H9 (cell line): ENCODE data around the gene EXOSC2. TPM values are rescaled to one million over a fixed set of nuclear protein-coding genes. Genes with fewer than 3 reads are reported as not detected.
A peak's percentile ranks its signal among the peaks of the same experiment; 100 is the strongest.

Experiments
- DNase-seq: peaks from one replicate; pipeline ENCODE4 v3.0.0-alpha.2; 2017
- H2AFZ ChIP-seq: one replicate; pipeline ENCODE4 v1.6.1; 2013; ENCODE audit warnings: mild to moderate bottlenecking, low read length, control low read depth, moderate library complexity
- H2AK5ac ChIP-seq: 2 replicates; pipeline ENCODE4 v1.6.1; 2013; ENCODE audit warnings: low read length, control low read depth, mixed read lengths; ENCODE audit not compliant: insufficient read length
- H2BK120ac ChIP-seq: one replicate; pipeline ENCODE4 v1.6.1; 2013; ENCODE audit warnings: low read depth, mild to moderate bottlenecking, low read length, control low read depth, inconsistent platforms; ENCODE audit not compliant: poor library complexity, severe bottlenecking
- H2BK12ac ChIP-seq: 2 replicates; pipeline ENCODE4 v1.6.1; 2013; ENCODE audit warnings: low read length, control low read depth, mixed read lengths, low read depth; ENCODE audit not compliant: insufficient read length
- H2BK15ac ChIP-seq: 2 replicates; pipeline ENCODE4 v1.6.1; 2013; ENCODE audit warnings: low read depth, low read length, control low read depth
- H2BK20ac ChIP-seq: one replicate; pipeline ENCODE4 v1.6.1; 2013; ENCODE audit warnings: low read depth, mild to moderate bottlenecking, low read length, control low read depth, inconsistent platforms; ENCODE audit not compliant: poor library complexity, severe bottlenecking
- H2BK5ac ChIP-seq: 2 replicates; pipeline ENCODE4 v1.6.1; 2013; ENCODE audit warnings: low read length, control low read depth, mixed read lengths; ENCODE audit not compliant: insufficient read length
- H3K14ac ChIP-seq: 2 replicates; pipeline ENCODE4 v1.6.1; 2013; ENCODE audit warnings: low read length, control low read depth; ENCODE audit not compliant: insufficient read depth
- H3K18ac ChIP-seq: 2 replicates; pipeline ENCODE4 v1.6.1; 2013; ENCODE audit warnings: low read depth, mild to moderate bottlenecking, mixed read lengths, low read length, control low read depth; ENCODE audit not compliant: insufficient read length
- H3K23ac ChIP-seq: 2 replicates; pipeline ENCODE4 v1.6.1; 2013; ENCODE audit warnings: low read length, control low read depth, mixed read lengths, low read depth; ENCODE audit not compliant: insufficient read length
- H3K23me2 ChIP-seq: 2 replicates; pipeline ENCODE4 v1.6.1; 2013; ENCODE audit warnings: low read depth, mild to moderate bottlenecking, mixed read lengths, low read length, control low read depth; ENCODE audit not compliant: insufficient read length, poor library complexity, severe bottlenecking
- H3K27ac ChIP-seq: 2 replicates; pipeline ENCODE4 v1.5.1; 2013; ENCODE audit warnings: low read length, control low read depth, mixed read lengths, low read depth; ENCODE audit not compliant: insufficient read length
- H3K27me3 ChIP-seq: 2 replicates; pipeline ENCODE4 v1.6.1; 2013; ENCODE audit warnings: low read length, control low read depth, inconsistent platforms; ENCODE audit not compliant: insufficient read depth
- H3K4ac ChIP-seq: 2 replicates; pipeline ENCODE4 v1.6.1; 2013; ENCODE audit warnings: low read depth, mild to moderate bottlenecking, control low read depth, inconsistent platforms, low read length, moderate library complexity
- H3K4me1 ChIP-seq: 2 replicates; pipeline ENCODE4 v1.6.1; 2013; ENCODE audit warnings: low read length, control low read depth, inconsistent platforms; ENCODE audit not compliant: insufficient read depth
- H3K4me2 ChIP-seq: 2 replicates; pipeline ENCODE4 v1.6.1; 2013; ENCODE audit warnings: low read length, control low read depth, mixed read lengths; ENCODE audit not compliant: insufficient read length, insufficient read depth
- H3K56ac ChIP-seq: 2 replicates; pipeline ENCODE4 v1.6.1; 2013; ENCODE audit warnings: low read depth, mild to moderate bottlenecking, mixed read lengths, low read length, control low read depth; ENCODE audit not compliant: insufficient read length
- H3K79me1 ChIP-seq: 2 replicates; pipeline ENCODE4 v1.6.1; 2013; ENCODE audit warnings: low read depth, mild to moderate bottlenecking, moderate library complexity, low read length, control low read depth, inconsistent platforms; ENCODE audit not compliant: insufficient read depth, poor library complexity, severe bottlenecking
- H3K79me2 ChIP-seq: 2 replicates; pipeline ENCODE4 v1.6.1; 2013; ENCODE audit warnings: low read length, control low read depth, inconsistent platforms; ENCODE audit not compliant: insufficient read depth
- H3K9ac ChIP-seq: 2 replicates; pipeline ENCODE4 v1.6.1; 2013; ENCODE audit warnings: low read length, control low read depth, mixed read lengths; ENCODE audit not compliant: insufficient read length; ENCODE audit errors: extremely low read depth
- H3K9me3 ChIP-seq: one replicate; pipeline ENCODE4 v1.6.1; 2013; ENCODE audit warnings: low read depth, low read length, inconsistent platforms; ENCODE audit not compliant: control insufficient read depth
- H3T11ph ChIP-seq: one replicate; pipeline ENCODE4 v1.6.1; 2013; ENCODE audit warnings: mild to moderate bottlenecking, low read length, control low read depth, inconsistent platforms
- H4K20me1 ChIP-seq: one replicate; pipeline ENCODE4 v1.6.1; 2013; ENCODE audit not compliant: control insufficient read depth, insufficient read length, insufficient read depth
- H4K5ac ChIP-seq: 2 replicates; pipeline ENCODE4 v1.6.1; 2013; ENCODE audit warnings: low read depth, mild to moderate bottlenecking, mixed read lengths, low read length, control low read depth; ENCODE audit not compliant: insufficient read length
- H4K8ac ChIP-seq: replicated peaks from 2 replicates; pipeline ENCODE4 v1.6.1; 2013; ENCODE audit warnings: low read length, control low read depth, mixed read lengths, low read depth; ENCODE audit not compliant: insufficient read length
- H4K91ac ChIP-seq: 2 replicates; pipeline ENCODE4 v1.6.1; 2013; ENCODE audit warnings: low read depth, mild to moderate bottlenecking, moderate library complexity, mixed read lengths, low read length, control low read depth; ENCODE audit not compliant: insufficient read length
- H3K27ac Mint-ChIP-seq, 3 experiments: 2 replicates in 2 of 3; 3 replicates in 1 of 3; pipeline ENCODE4 v1.8.0; 2020 to 2021; ENCODE audit warnings: mixed read lengths in 3 of 3, mild to moderate bottlenecking in 1 of 3, moderate library complexity in 1 of 3
- H3K27me3 Mint-ChIP-seq: 2 replicates; pipeline ENCODE4 v1.8.0; 2021; ENCODE audit warnings: low read depth, mild to moderate bottlenecking, moderate library complexity, mixed read lengths
- H3K36me3 Mint-ChIP-seq, 3 experiments: 2 replicates in 2 of 3; 3 replicates in 1 of 3; pipeline ENCODE4 v1.8.0; 2020 to 2021; ENCODE audit warnings: low read depth in 3 of 3, mixed read lengths in 3 of 3; ENCODE audit not compliant: insufficient read depth in 1 of 3
- H3K4me1 Mint-ChIP-seq, 2 experiments: 2 replicates each; pipeline ENCODE4 v1.8.0; 2020; ENCODE audit warnings: mixed read lengths in 2 of 2
- H3K4me3 Mint-ChIP-seq, 2 experiments: 2 replicates in 1 of 2; 3 replicates in 1 of 2; pipeline ENCODE4 v1.8.0; 2020 to 2021; ENCODE audit warnings: mild to moderate bottlenecking in 2 of 2, mixed read lengths in 2 of 2, moderate library complexity in 1 of 2
- H3K9me3 Mint-ChIP-seq, 2 experiments: 2 replicates in 1 of 2; 3 replicates in 1 of 2; pipeline ENCODE4 v1.8.0; 2020; ENCODE audit warnings: mild to moderate bottlenecking in 2 of 2, mixed read lengths in 2 of 2, moderate library complexity in 1 of 2
- CTCF ChIP-seq: fragments of 200-600 bp; sonication (generic); conservative IDR thresholded peaks from 3 replicates; pipeline ENCODE4 v1.8.0; 2021; ENCODE audit warnings: antibody characterized with exemption, mild to moderate bottlenecking
- WGBS: extraction: QIAGEN DNeasy Blood & Tissue Kit; methylation state at CpG from one replicate; pipeline ENCODE4 v1.1.7; 2013; ENCODE audit warnings: missing lambda C conversion rate, low lambda C conversion rate, mixed read lengths; ENCODE audit not compliant: insufficient read length; ENCODE audit errors: extremely low coverage; 5-methylcytosine and 5-hydroxymethylcytosine counted together
- total RNA-seq: library from RNA; stranded (reverse); gene quantifications from 2 replicates; pipeline ENCODE4 v1.2.1, GENCODE V29; 2021

EXOSC2 gene
- total RNA-seq, 1 experiment from 2014 or later: 94.5 TPM

- Histone ChIP-seq H2AK5ac (no peak overlapping the region), H3K23ac (no peak overlapping the region), H3T11ph (no peak overlapping the region), H4K8ac (no peak overlapping the region), H2BK5ac (no peak overlapping the region), H3K4me2 (no peak overlapping the region), H3K9me3 (no peaks in the 10 kb centered on the region), H4K5ac (no peak overlapping the region), H4K91ac (no peak overlapping the region), H3K4ac (no peak overlapping the region), H3K56ac (no peak overlapping the region), H2BK15ac (no peak overlapping the region), H2BK12ac (no peak overlapping the region), H2BK20ac (no peak overlapping the region), H3K18ac (no peak overlapping the region), H3K79me1 (peaks cover 2% of the 10 kb centered on the region), H3K27ac (no peak overlapping the region), H3K27me3 (no peaks in the 10 kb centered on the region), H3K23me2 (no peaks in the 10 kb centered on the region), H2BK120ac (no peak overlapping the region), H3K9ac (no peak overlapping the region), H3K14ac (no peak overlapping the region), H4K20me1 (no peaks in the 10 kb centered on the region), H3K79me2 (peaks cover 1% of the 10 kb centered on the region; the same call in 1 of the 2 replicates), H3K4me1 (no peaks in the 10 kb centered on the region; the same call in 1 of the 2 replicates), H2AFZ (no peak overlapping the region)
- Mint-ChIP-seq H3K9me3 (peaks cover 4% of the 10 kb centered on the region in 2 experiments; a peak in 4 of 5 replicates), H3K27ac (0 out of 7 replicates have a peak overlapping the region, but pooled peaks of 1 of the 3 experiments have one; percentile 7), H3K27me3 (no peaks in the 10 kb centered on the region), H3K36me3 (peaks cover 3 to 9% (median 3%) of the 10 kb centered on the region in 3 experiments; a peak in 5 of 7 replicates), H3K4me1 (peaks cover 13 to 14% of the 10 kb centered on the region in 2 experiments), H3K4me3 (no peak overlapping the region)
- no peak for TF ChIP-seq CTCF
- WGBS: no CpG with 5 or more reads among the region's 2 CpGs
- DNase-seq: no peak
Measured at GRCh38 chr9:130731355-130731754, 37.8 kb downstream of the EXOSC2 start.
